ENCODE measurements around the gene ATOH1. TPM values are rescaled to one million over a fixed set of nuclear protein-coding genes. Genes with fewer than 3 reads are reported as not detected.

Gene ATOH1
- total and polyA plus RNA-seq, 2 of the 13 experiments (the other 11 are each of a cell fraction or from before 2014, with no cell fraction given) = not detected

DNA sequence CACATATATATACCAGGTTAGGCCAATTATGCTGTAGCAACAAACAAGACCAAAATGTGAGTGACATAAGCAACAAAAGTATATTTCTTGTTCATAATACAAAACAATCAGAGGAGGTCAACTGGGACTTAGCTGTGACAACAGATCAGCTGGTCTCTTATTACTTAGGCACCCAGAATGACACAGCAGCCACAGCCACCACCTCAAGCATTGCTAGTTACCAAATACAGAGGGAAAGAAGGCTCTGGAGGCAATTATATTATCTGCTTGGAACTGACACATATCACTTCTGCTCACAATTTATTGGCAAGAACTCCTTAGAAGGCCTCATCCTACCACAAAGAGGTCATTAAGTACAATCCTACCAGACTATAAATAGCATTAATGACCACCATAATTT lies 15.2 kb downstream of the ATOH1 start:
- DNase-seq (ENCODE audit: low spot score) (no peak), ATAC-seq (no peak), FAIRE-seq (no peak)
- no TSS peak for BruUV-seq (replicated peaks)
- Histone ChIP-seq H3K27ac (ENCODE audit: extremely low read length, insufficient read depth, low read length) (no peak overlapping the region), H3K9me3 (ENCODE audit: low read length) (no peaks in the 10 kb centered on the region), H4K20me1 (ENCODE audit: insufficient read depth, low read length) (no peaks in the 10 kb centered on the region), H3K27me3 (ENCODE audit: control insufficient read depth in 1 of 2, insufficient read depth in 2 of 2, low read length in 2 of 2) (peaks cover 0 to 1% of the 10 kb centered on the region in 2 experiments; a peak in 1 of 5 replicates), H3K4me1 (ENCODE audit: insufficient read depth, low read length) (peaks cover 12% of the 10 kb centered on the region), H3K4me2 (ENCODE audit: low read depth, low read length) (no peak overlapping the region), H3K36me3 (replicated peaks in 1 of 2; ENCODE audit: control insufficient read depth in 1 of 2, insufficient read depth in 2 of 2, low read length in 2 of 2) (no peaks in the 10 kb centered on the region), H3K9ac (ENCODE audit: insufficient read depth, low read depth, low read length) (no peak overlapping the region), H2AFZ (ENCODE audit: low read length) (no peak overlapping the region), H3K4me3 (replicated peaks in 1 of 3; ENCODE audit: insufficient read depth in 1 of 3, low read depth in 2 of 3, low read length in 3 of 3) (no peak overlapping the region), H3K79me2 (ENCODE audit: insufficient read depth, low read length) (no peaks in the 10 kb centered on the region)
- in situ Hi-C loops (cut with HindIII; ENCODE audit: extremely low pct_ligation_motif_present, low pct_unique_long_range_greater_than_20kb) (no loop called here), intact Hi-C loops (cut with micrococcal nuclease; ENCODE audit: unreplicated experiment) (no loop called here)
- TF ChIP-seq ZKSCAN1 (IDR thresholded peaks at IDR 0.05; ENCODE audit: low read length) = no peak
- TF ChIP-seq UBTF (CRISPR knock-in tag; IDR thresholded peaks at IDR 0.05) = no peak
- no peak for TF ChIP-seq DR1 (CRISPR knock-in tag; IDR thresholded peaks at IDR 0.05)
- no peak for TF ChIP-seq ZFP36L2 (CRISPR knock-in tag; IDR thresholded peaks at IDR 0.05)
- TF ChIP-seq, protein P1, sequence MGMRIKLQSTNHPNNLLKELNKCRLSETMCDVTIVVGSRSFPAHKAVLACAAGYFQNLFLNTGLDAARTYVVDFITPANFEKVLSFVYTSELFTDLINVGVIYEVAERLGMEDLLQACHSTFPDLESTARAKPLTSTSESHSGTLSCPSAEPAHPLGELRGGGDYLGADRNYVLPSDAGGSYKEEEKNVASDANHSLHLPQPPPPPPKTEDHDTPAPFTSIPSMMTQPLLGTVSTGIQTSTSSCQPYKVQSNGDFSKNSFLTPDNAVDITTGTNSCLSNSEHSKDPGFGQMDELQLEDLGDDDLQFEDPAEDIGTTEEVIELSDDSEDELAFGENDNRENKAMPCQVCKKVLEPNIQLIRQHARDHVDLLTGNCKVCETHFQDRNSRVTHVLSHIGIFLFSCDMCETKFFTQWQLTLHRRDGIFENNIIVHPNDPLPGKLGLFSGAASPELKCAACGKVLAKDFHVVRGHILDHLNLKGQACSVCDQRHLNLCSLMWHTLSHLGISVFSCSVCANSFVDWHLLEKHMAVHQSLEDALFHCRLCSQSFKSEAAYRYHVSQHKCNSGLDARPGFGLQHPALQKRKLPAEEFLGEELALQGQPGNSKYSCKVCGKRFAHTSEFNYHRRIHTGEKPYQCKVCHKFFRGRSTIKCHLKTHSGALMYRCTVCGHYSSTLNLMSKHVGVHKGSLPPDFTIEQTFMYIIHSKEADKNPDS (CRISPR knock-in tag; IDR thresholded peaks at IDR 0.05) = no peak
- TF ChIP-seq TSC22D2 (CRISPR knock-in tag; IDR thresholded peaks at IDR 0.05; ENCODE audit: borderline replicate concordance) = no peak
- TF ChIP-seq CSRNP1 (CRISPR knock-in tag; IDR thresholded peaks at IDR 0.05) = no peak
- TF ChIP-seq, protein P2, sequence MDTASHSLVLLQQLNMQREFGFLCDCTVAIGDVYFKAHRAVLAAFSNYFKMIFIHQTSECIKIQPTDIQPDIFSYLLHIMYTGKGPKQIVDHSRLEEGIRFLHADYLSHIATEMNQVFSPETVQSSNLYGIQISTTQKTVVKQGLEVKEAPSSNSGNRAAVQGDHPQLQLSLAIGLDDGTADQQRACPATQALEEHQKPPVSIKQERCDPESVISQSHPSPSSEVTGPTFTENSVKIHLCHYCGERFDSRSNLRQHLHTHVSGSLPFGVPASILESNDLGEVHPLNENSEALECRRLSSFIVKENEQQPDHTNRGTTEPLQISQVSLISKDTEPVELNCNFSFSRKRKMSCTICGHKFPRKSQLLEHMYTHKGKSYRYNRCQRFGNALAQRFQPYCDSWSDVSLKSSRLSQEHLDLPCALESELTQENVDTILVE (CRISPR knock-in tag; IDR thresholded peaks at IDR 0.05) = no peak
- ChIA-PET POLR2A (no interaction called here), CTCF (ENCODE audit: low intra/inter-chr PET ratio, low total read pairs) (no interaction called here)

Measured in HepG2 (cell line).